ENCODE measurements around the gene PXYLP1. TPM values are rescaled to one million over a fixed set of nuclear protein-coding genes. Genes with fewer than 3 reads are reported as not detected.

Gene PXYLP1
- total RNA-seq, 2 donors from 2014 or later, result 37.7 to 53.6 TPM

DNA sequence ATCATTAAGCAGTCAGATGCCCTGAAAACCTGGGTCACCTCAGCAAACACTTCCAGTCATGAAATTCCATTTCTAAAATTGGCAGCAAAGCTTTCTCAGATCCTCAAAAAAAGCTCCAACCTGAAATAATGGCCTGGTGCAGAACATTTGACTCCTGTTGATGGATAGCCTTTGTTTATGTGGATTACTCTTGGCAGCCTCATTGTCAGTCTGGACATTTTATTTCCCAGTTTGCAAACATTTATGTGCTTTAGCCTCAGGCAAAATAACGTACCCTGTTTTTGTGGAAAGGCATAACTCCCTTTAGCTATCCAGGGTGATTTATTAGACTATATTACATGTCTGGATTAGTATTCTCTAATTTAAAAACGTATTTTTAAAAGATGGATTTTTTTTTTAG, 53.9 kb downstream of the PXYLP1 start:
- Histone ChIP-seq H3K4me3 (ENCODE audit: low read length) (no peak overlapping the region), H3K27ac (ENCODE audit: low read depth, low read length) (no peak overlapping the region), H3K9me3 (ENCODE audit: control insufficient read depth, low read length) (no peaks in the 10 kb centered on the region), H3K27me3 (ENCODE audit: control insufficient read depth, insufficient read depth, low read length, poor library complexity, severe bottlenecking) (no peaks in the 10 kb centered on the region), H3K4me1 (ENCODE audit: control insufficient read depth, insufficient read depth, low read length) (no peaks in the 10 kb centered on the region), H3K36me3 (ENCODE audit: control insufficient read depth, insufficient read depth, low read length) (peaks cover 59% of the 10 kb centered on the region), H3K9ac (ENCODE audit: extremely low read depth, low read length, poor library complexity, severe bottlenecking) (no peak overlapping the region)
- peaks cover 64% of the 10 kb centered on the region for H3K36me3 Mint-ChIP-seq (ENCODE audit: low read depth)
- no peaks in the 10 kb centered on the region for H3K9me3 Mint-ChIP-seq
- TF ChIP-seq, protein P1, sequence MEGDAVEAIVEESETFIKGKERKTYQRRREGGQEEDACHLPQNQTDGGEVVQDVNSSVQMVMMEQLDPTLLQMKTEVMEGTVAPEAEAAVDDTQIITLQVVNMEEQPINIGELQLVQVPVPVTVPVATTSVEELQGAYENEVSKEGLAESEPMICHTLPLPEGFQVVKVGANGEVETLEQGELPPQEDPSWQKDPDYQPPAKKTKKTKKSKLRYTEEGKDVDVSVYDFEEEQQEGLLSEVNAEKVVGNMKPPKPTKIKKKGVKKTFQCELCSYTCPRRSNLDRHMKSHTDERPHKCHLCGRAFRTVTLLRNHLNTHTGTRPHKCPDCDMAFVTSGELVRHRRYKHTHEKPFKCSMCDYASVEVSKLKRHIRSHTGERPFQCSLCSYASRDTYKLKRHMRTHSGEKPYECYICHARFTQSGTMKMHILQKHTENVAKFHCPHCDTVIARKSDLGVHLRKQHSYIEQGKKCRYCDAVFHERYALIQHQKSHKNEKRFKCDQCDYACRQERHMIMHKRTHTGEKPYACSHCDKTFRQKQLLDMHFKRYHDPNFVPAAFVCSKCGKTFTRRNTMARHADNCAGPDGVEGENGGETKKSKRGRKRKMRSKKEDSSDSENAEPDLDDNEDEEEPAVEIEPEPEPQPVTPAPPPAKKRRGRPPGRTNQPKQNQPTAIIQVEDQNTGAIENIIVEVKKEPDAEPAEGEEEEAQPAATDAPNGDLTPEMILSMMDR (conservative IDR thresholded peaks at IDR 0.05), result no peak
- H3K27me3 Mint-ChIP-seq (ENCODE audit: insufficient read depth), result no peaks in the 10 kb centered on the region
- no peak overlapping the region for H3K4me3 Mint-ChIP-seq
- no peaks in the 10 kb centered on the region for H3K4me1 Mint-ChIP-seq
- H3K27ac Mint-ChIP-seq, result no peak overlapping the region
- 80 to 93% methylated on average over 1 to 2 of the region's 2 CpGs for WGBS, 2 experiments (ENCODE audit: insufficient coverage in 1 of 2, insufficient read length in 1 of 2)
- DNase-seq, result no peak

DNA sequence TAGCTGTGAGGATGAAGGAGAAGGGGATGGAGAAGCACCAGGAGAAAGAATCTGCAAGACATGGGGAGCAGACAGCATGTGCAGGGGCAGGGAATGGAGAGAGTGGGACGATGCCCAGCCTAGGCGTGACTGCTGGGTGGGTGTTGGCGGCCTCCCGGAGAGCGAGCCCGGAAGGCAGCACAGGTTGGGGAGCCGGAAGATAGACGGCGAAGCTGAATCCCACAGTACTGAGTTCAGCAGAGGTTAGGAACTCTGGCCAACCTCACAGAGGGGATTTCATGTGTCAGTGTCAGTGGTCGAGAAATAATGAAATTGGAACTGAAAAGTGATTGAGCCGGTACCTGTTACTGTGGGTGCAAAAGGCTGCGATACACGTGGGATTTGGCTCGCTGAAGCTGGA, 55.2 kb downstream of the PXYLP1 start:
- H3K9ac ChIP-seq (ENCODE audit: extremely low read depth, low read length, poor library complexity, severe bottlenecking), result no peak overlapping the region
- H3K36me3 Mint-ChIP-seq (ENCODE audit: low read depth), result peaks cover 52% of the 10 kb centered on the region
- no peaks in the 10 kb centered on the region for H3K27me3 Mint-ChIP-seq (ENCODE audit: insufficient read depth)
- peaks cover 55% of the 10 kb centered on the region for H3K36me3 ChIP-seq (ENCODE audit: control insufficient read depth, insufficient read depth, low read length)
- 92 to 93% methylated on average over 14 of the region's 14 CpGs for WGBS, 2 experiments (ENCODE audit: insufficient coverage in 1 of 2, insufficient read length in 1 of 2)
- no peak overlapping the region for H3K27ac ChIP-seq (ENCODE audit: low read depth, low read length)
- H3K4me3 Mint-ChIP-seq, result no peak overlapping the region
- no peaks in the 10 kb centered on the region for H3K4me1 Mint-ChIP-seq
- H3K4me1 ChIP-seq (ENCODE audit: control insufficient read depth, insufficient read depth, low read length), result no peaks in the 10 kb centered on the region
- no peaks in the 10 kb centered on the region for H3K9me3 Mint-ChIP-seq
- H3K9me3 ChIP-seq (ENCODE audit: control insufficient read depth, low read length), result no peaks in the 10 kb centered on the region
- TF ChIP-seq, protein P1 (conservative IDR thresholded peaks at IDR 0.05), result no peak
- no peak overlapping the region for H3K4me3 ChIP-seq (ENCODE audit: low read length)
- no peak overlapping the region for H3K27ac Mint-ChIP-seq
- no peak for DNase-seq
- no peaks in the 10 kb centered on the region for H3K27me3 ChIP-seq (ENCODE audit: control insufficient read depth, insufficient read depth, low read length, poor library complexity, severe bottlenecking)

DNA sequence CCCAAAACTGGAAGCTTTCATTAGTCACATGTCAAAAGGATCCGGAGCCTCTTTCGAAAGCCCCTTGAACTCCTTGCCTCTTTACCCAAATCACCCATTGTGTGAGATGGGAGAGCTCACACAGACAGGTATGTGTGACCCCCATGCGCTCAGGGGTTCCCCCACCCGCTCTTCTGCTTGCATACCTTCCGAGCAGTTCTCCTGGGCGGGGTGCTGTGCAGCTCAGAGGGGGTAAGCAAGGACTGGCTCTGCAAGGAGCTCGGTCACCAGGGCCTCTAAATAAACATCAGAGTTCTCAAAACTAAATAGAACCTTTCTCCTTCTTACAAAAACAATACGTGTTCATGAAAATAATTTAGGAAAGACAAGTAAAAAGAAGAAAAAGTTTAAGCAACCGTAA, 55.7 kb downstream of the PXYLP1 start:
- Mint-ChIP-seq H3K27ac (no peak overlapping the region), H3K27me3 (ENCODE audit: insufficient read depth) (no peaks in the 10 kb centered on the region), H3K4me3 (no peak overlapping the region), H3K36me3 (ENCODE audit: low read depth) (peaks cover 48% of the 10 kb centered on the region), H3K4me1 (no peaks in the 10 kb centered on the region), H3K9me3 (no peaks in the 10 kb centered on the region)
- Histone ChIP-seq H3K36me3 (ENCODE audit: control insufficient read depth, insufficient read depth, low read length) (peaks cover 59% of the 10 kb centered on the region), H3K27me3 (ENCODE audit: control insufficient read depth, insufficient read depth, low read length, poor library complexity, severe bottlenecking) (no peaks in the 10 kb centered on the region), H3K9me3 (ENCODE audit: control insufficient read depth, low read length) (no peaks in the 10 kb centered on the region), H3K4me3 (ENCODE audit: low read length) (no peak overlapping the region), H3K4me1 (ENCODE audit: control insufficient read depth, insufficient read depth, low read length) (no peaks in the 10 kb centered on the region), H3K27ac (ENCODE audit: low read depth, low read length) (no peak overlapping the region), H3K9ac (ENCODE audit: extremely low read depth, low read length, poor library complexity, severe bottlenecking) (no peak overlapping the region)
- WGBS, 2 experiments (ENCODE audit: insufficient coverage in 1 of 2, insufficient read length in 1 of 2), result 93 to 97% methylated on average over 6 to 9 of the region's 9 CpGs
- TF ChIP-seq, protein P1 (conservative IDR thresholded peaks at IDR 0.05), result no peak
- no peak for DNase-seq

Measured in endodermal cell (in vitro differentiated cells).